SK-N-MC (cell line): ENCODE data around the gene RIMS1.

Experiments used
- DNase-seq: peaks from one replicate; pipeline ENCODE4 v3.0.0-alpha.2; 2011; ENCODE audit warnings: low read depth, low spot score
- H3K27ac ChIP-seq: fragments of 200-600 bp; sonication (generic); 2 replicates; pipeline ENCODE4 v1.5.1; 2016; ENCODE audit warnings: mixed run types
- H3K36me3 ChIP-seq: fragments of 200-600 bp; sonication (generic); 2 replicates; pipeline ENCODE4 v1.6.1; 2017; ENCODE audit warnings: antibody characterized with exemption, low read length, mixed read lengths; ENCODE audit not compliant: insufficient read depth
- H3K4me3 ChIP-seq: fragments of 200-600 bp; sonication (generic); 2 replicates; pipeline ENCODE4 v1.5.1; 2016
- H3K9ac ChIP-seq: fragments of 200-600 bp; sonication (generic); 2 replicates; pipeline ENCODE4 v1.8.0; 2017; ENCODE audit warnings: mixed run types, mixed read lengths; ENCODE audit not compliant: insufficient read length
- H3K9me3 ChIP-seq: fragments of 200-600 bp; sonication (generic); 2 replicates; pipeline ENCODE4 v1.6.1; 2017; ENCODE audit warnings: low read depth, mild to moderate bottlenecking, antibody characterized with exemption, low read length, moderate library complexity, mixed read lengths
- EZH2 ChIP-seq: fragments of 200-600 bp; sonication (generic); IDR thresholded peaks from one replicate; pipeline ENCODE4 v1.6.1; 2017; ENCODE audit warnings: antibody characterized with exemption
- FOXP2 ChIP-seq: optimal IDR thresholded peaks from 2 replicates; pipeline ENCODE3; 2011; ENCODE audit warnings: mild to moderate bottlenecking, moderate library complexity; ENCODE audit not compliant: insufficient read depth; ENCODE audit errors: extremely low read length, control extremely low read depth
- POLR2AphosphoS5 ChIP-seq: IDR thresholded peaks from 2 replicates; pipeline ENCODE4 v1.6.1; 2012; ENCODE audit warnings: mild to moderate bottlenecking, low read depth, low read length, borderline replicate concordance

The RIMS1 gene

GRCh38 chr6:72149715-72150114, 263.4 kb downstream of the RIMS1 start:
- Histone ChIP-seq H3K4me3 (no peak overlapping the region), H3K36me3 (no peaks in the 10 kb centered on the region), H3K9me3 (peaks cover 9% of the 10 kb centered on the region; the same call in 1 of the 2 replicates), H3K27ac (no peak overlapping the region), H3K9ac (no peak overlapping the region)
- no peak for DNase-seq
- TF ChIP-seq EZH2 = no peak
- TF ChIP-seq FOXP2 = no peak
- no peak for TF ChIP-seq POLR2AphosphoS5

- DNase-seq = no peak
- Histone ChIP-seq H3K27ac (no peak overlapping the region), H3K9me3 (peaks cover 9% of the 10 kb centered on the region; the same call in 1 of the 2 replicates), H3K4me3 (no peak overlapping the region), H3K36me3 (no peaks in the 10 kb centered on the region), H3K9ac (no peak overlapping the region)
- TF ChIP-seq FOXP2 = no peak
- no peak for TF ChIP-seq POLR2AphosphoS5
- TF ChIP-seq EZH2 = no peak
These were observed 265.4 kb downstream of the RIMS1 start for GRCh38 chr6:72151742-72152141.

GRCh38 chr6:72175916-72176315, 289.6 kb downstream of the RIMS1 start:
- Histone ChIP-seq H3K36me3 (no peaks in the 10 kb centered on the region), H3K27ac (peak overlapping the region; percentile 75), H3K9me3 (no peaks in the 10 kb centered on the region), H3K4me3 (peak overlapping the region; percentile 58), H3K9ac (no peak overlapping the region)
- no peak for TF ChIP-seq EZH2
- TF ChIP-seq POLR2AphosphoS5 = peak; percentile 27; the same call in 1 of the 2 replicates
- DNase-seq = peak; percentile 66

GRCh38 chr6:72182337-72183246, 296.2 kb downstream of the RIMS1 start:
- Histone ChIP-seq H3K27ac (no peak overlapping the region), H3K9ac (peak overlapping the region; percentile 58), H3K36me3 (no peaks in the 10 kb centered on the region), H3K9me3 (no peaks in the 10 kb centered on the region), H3K4me3 (peak overlapping the region; percentile 88)
- TF ChIP-seq POLR2AphosphoS5 = no peak; the same call in 1 of the 2 replicates
- TF ChIP-seq FOXP2 = no peak
- no peak for DNase-seq

DNA sequence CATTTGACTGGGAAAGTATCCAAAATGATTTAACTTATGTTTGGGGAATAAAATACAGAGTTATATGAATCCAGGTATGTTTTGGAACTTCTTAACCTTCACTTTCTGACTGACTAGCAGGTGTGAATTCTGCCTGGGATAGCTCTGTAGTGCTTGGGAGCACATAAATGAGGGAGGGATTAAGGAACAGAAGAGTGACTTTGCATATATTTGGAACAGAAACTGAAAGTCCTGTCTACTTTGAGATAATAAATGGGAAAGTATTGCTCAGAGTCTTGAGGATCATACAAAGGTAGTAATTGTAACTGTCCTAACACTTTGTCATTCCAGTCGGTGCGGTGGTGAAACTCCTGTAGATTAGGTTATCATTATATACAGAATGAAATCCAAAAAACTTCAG, 317.6 kb downstream of the RIMS1 start:
- no peaks in the 10 kb centered on the region for H3K36me3 ChIP-seq
- no peak overlapping the region for H3K27ac ChIP-seq
- H3K9ac ChIP-seq = no peak overlapping the region
- no peak overlapping the region for H3K4me3 ChIP-seq
- TF ChIP-seq EZH2 = no peak
- no peak for TF ChIP-seq FOXP2
- TF ChIP-seq POLR2AphosphoS5 = no peak
- no peak for DNase-seq
- no peaks in the 10 kb centered on the region for H3K9me3 ChIP-seq

DNA sequence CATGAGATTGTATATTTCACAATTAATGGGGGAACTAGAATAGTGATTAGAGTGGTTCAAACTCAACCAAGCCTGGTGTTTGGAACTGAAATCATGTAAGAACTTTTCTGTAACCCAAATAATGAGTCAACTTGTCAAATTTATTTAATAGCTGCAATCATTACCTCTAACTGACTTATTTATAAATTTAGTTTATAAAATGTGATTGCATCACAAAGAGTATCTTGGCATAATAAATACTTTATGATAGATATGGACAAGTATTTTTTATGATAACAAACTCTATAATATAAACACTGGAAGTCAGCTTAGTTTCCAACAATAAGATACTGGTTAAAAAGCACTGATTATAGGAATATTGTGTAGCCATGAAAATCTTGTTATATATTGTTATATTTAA, 319.1 kb downstream of the RIMS1 start:
- H3K9ac ChIP-seq = no peak overlapping the region
- H3K27ac ChIP-seq = no peak overlapping the region
- no peak for DNase-seq
- TF ChIP-seq EZH2 (no peak), POLR2AphosphoS5 (no peak), FOXP2 (no peak)
- H3K9me3 ChIP-seq = no peaks in the 10 kb centered on the region
- no peak overlapping the region for H3K4me3 ChIP-seq
- no peaks in the 10 kb centered on the region for H3K36me3 ChIP-seq

- no peak for DNase-seq
- Histone ChIP-seq H3K9ac (no peak overlapping the region), H3K4me3 (no peak overlapping the region), H3K9me3 (no peaks in the 10 kb centered on the region), H3K36me3 (no peaks in the 10 kb centered on the region), H3K27ac (no peak overlapping the region)
- TF ChIP-seq FOXP2 = no peak
- TF ChIP-seq EZH2 = no peak
- no peak for TF ChIP-seq POLR2AphosphoS5
These were observed 320.3 kb downstream of the RIMS1 start for GRCh38 chr6:72206606-72207005.

GRCh38 chr6:72212686-72213085, 326.3 kb downstream of the RIMS1 start:
- no peak overlapping the region for H3K4me3 ChIP-seq
- TF ChIP-seq FOXP2 (no peak), EZH2 (no peak), POLR2AphosphoS5 (no peak)
- H3K9me3 ChIP-seq = no peaks in the 10 kb centered on the region
- no peak for DNase-seq
- no peak overlapping the region for H3K9ac ChIP-seq
- no peaks in the 10 kb centered on the region for H3K36me3 ChIP-seq
- H3K27ac ChIP-seq = no peak overlapping the region

GRCh38 chr6:72213654-72214053, 327.3 kb downstream of the RIMS1 start:
- H3K9me3 ChIP-seq = no peaks in the 10 kb centered on the region
- no peak overlapping the region for H3K4me3 ChIP-seq
- no peak for DNase-seq
- H3K9ac ChIP-seq = no peak overlapping the region
- H3K36me3 ChIP-seq = no peaks in the 10 kb centered on the region
- TF ChIP-seq FOXP2 (no peak), POLR2AphosphoS5 (no peak), EZH2 (no peak)
- no peak overlapping the region for H3K27ac ChIP-seq
